GM21390 (cell line): Measurements from ENCODE around the gene CPNE5.

Source experiments
- ATAC-seq: cut with Tn5 transposase; IDR thresholded peaks from one replicate; pipeline ENCODE4 v1.9.1; 2021; ENCODE audit not compliant: unreplicated experiment

CPNE5 gene

GRCh38 chr6:36858407-36858981 lies 19.2 kb upstream of the CPNE5 start:
- ATAC-seq: no peak

DNA sequence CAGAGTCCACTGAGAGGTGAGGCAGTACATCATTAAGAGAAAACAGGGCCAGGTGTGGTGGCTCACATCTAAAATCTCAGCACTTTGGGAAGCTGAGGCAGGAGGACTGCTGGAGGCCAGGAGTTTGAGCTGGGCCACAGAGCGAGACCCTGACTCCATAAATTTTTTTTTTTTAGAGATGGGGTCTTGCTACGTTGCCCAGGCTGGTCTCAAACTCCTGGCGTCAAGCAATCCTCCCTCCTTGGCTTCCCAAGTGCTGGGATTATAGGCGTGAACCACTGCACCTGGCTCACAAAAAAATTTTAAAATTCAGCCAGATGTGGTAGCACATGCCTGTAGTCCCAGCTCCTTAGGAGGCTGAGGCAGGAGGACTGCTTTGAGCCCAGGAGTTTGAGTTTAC lies 18.1 kb upstream of the CPNE5 start:
- ATAC-seq: no peak

DNA sequence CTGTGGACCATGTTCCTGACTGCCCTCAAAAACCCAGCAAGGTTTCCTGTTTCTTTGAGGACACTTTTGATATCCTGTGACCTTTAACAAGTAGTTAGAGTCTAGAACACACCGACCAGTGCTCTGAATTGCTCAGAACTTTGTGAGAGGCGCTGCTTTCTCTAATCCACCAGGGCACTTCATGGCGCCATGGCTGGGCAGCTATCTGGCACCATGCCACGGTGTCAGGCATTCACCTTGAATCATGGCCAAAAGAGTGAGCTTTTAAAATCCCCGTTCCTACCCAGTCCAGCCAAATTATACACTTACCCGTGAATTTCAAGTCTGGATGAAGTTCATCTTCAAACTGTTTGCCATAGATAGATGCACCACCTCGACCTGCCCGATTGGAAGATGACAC lies 17.0 kb upstream of the CPNE5 start:
- no peak for ATAC-seq

GRCh38 chr6:36855750-36856149 lies 16.5 kb upstream of the CPNE5 start:
- no peak for ATAC-seq

DNA sequence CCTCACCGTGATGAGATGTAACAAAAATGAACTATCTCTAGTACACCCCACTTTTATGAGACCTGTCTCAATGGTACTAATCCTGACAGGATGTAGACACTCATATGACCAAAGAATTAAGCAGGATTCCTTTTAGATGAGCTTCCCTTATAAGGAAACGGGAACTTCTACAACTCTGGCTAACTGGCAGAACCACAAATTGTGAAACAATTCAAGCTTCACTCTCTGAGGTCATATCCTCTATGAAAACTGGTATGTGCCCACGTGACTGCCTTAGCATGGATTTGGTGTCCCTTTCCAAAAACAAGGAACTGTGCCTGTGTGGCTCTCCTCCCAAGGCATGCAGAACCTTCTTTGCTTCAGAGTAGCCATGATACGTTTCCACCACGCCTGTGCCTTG lies 14.1 kb upstream of the CPNE5 start:
- no peak for ATAC-seq

DNA sequence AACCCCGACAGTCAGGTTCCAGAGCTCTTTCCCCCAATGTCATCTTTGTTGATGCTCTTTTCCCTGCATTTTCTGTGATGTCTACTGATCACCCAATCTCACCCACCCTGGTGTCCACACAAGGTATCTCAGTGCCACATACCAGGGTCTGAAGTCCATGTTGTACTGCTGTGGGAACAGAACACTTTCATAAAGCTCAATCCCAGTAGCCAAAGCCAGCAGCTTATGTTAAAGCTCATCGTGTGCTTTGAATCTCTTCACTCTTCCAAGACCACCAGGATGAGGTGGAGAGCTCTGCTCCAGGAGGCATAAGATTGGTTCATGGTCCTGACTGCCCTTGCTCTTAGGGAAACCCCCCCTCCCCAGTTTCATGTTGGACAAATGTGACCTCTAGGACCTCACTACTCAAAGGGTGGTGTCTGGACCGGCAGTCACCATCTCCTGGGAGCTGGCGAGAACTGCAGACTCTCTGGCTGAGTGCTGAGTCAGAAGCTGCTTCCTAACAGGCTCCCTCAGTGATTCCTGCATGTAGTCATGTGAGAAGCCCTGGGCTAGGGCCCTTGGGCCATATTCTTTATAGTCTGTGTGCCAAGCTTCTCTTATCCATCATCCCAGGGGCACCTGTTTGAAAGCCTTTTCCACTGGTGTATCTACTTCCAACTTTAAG lies 13.4 kb upstream of the CPNE5 start:
- ATAC-seq: no peak

- no peak for ATAC-seq
Observed at GRCh38 chr6:36851626-36852025, 12.4 kb upstream of the CPNE5 start.

DNA sequence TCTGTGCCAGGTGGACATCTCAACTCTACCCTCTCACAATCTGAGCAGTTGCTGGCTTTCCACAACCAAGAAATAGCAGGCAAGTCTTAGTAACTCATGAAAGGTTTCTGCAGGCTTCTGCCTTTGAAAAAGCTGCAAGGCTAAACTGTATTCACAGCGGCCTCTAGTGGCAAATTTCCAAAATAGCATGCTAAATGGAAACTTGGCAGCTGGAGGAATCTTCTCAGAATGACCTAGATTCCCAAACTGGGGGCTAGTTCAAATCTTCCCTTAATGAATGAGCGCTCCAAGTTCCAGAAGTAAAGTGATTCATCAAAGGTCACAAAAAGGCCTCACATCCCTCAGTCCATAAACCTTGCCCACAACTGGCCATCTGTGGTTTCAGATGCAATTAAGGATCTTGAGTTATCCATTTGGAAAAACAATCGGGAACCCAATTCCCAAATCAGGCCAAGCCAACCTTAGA lies 11.9 kb upstream of the CPNE5 start:
- ATAC-seq: no peak

DNA sequence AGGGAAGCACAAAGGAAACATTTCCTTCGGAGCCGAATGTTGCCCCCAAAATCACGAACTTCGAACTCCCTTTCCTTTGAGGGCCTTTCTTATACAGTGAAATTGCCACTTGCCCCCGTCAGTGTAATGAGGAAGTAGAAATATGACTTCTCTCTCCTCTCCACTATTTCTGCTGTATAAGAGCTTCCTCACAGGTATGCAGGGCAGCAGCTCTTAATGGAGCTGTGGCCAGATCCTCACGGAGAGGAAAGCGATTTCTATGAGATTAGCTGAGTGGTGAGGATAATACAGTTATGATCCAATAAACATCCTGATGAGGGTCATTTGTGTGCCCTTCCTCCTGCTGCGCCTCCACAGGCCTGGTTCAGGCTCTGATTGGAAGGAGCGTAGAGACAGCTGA lies 10.8 kb upstream of the CPNE5 start:
- no peak for ATAC-seq

DNA sequence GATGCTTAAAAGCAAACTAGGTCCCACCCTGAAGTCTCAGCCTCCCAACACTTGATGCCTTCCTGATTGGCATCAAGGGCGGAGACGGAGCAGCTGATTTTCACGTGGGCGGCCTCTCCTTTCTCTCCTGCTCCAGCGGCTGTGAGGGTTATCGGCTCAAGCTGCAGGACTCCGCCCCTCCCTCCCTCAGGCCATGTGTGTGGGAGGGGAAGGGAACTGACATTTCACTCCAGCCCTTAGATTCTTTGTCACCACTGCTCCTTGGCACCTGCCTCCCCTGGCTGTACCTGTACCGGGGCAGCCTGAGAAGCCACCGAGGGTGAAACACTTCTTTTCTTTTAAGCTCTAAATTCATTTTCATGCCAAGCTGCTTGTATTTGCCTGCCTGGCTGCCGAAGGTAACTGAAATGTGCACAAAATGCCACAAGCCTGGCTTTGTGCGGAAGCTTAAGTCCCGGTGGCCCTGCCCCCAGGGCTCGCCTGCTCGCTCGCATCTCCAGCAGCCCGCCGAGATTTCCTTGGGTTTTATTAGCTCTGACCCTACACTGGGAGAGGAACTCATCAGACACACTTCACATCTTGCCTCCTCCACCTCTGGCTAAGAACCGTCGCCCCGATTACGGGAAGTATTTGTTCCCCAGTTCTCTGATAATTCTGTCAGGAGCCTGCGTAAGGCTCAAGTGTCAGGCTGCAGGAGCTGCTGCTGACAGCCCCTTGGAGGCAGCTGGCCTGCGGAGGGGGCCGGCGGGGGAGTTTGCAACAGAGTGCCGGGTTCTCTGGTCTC lies 9.6 kb upstream of the CPNE5 start:
- no peak for ATAC-seq

DNA sequence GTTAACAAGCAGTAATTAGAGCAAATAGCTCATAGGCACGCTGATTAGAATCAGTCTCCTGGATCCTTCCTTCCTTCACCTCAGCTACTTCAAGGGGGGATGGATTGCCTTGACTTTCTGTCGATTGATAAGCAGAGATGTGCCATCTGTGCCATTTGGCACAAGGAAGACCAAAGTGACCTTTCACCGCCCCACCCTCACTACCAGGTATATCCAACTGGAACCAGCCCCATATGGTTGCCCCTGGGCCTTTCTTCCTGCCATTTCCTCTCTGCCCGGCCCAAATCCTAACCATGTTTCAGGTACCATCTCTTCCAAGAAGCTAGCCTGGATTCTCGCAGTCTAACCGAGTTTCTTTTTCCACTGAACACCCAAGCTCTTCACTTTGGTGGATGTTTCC lies 8.7 kb upstream of the CPNE5 start:
- ATAC-seq: no peak

DNA sequence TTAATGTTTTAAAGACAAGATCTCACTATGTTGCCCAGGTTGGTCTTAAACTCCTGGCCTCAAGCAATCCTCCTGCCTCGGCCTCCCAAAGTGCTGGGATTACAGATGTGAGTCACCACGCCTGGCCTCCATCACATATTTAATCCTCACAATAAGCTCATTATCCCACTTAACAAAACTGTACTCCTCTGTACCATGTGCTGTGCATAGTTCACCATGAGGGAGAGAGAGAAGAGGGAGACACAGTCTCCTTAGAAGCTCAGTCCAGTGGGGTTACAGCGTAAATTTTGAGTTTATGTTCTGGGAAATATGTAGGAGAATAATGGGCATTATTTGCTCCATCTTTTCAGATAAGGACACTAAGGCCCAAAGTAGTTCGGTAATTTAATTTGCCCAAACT lies 7.9 kb upstream of the CPNE5 start:
- no peak for ATAC-seq

DNA sequence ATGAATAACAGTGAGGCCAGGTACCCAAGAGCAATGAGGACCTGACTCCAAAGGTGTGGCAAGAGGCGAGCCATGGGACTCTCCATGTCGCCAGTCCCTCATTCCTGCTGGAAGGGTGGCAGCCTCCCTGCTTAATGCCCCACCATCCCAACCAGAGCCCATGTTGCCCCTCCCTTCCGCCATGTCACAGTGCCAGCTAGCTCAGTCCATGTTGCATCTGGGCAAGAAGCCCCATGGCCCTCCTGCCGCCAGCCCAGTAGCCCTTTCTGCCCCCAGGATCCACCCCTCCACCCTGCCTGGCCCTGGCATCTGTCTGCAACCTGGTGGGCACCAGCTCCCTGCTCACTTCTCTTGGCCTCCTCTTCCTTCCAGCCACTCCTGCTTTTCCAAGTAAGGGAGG lies 6.0 kb upstream of the CPNE5 start:
- ATAC-seq: no peak

DNA sequence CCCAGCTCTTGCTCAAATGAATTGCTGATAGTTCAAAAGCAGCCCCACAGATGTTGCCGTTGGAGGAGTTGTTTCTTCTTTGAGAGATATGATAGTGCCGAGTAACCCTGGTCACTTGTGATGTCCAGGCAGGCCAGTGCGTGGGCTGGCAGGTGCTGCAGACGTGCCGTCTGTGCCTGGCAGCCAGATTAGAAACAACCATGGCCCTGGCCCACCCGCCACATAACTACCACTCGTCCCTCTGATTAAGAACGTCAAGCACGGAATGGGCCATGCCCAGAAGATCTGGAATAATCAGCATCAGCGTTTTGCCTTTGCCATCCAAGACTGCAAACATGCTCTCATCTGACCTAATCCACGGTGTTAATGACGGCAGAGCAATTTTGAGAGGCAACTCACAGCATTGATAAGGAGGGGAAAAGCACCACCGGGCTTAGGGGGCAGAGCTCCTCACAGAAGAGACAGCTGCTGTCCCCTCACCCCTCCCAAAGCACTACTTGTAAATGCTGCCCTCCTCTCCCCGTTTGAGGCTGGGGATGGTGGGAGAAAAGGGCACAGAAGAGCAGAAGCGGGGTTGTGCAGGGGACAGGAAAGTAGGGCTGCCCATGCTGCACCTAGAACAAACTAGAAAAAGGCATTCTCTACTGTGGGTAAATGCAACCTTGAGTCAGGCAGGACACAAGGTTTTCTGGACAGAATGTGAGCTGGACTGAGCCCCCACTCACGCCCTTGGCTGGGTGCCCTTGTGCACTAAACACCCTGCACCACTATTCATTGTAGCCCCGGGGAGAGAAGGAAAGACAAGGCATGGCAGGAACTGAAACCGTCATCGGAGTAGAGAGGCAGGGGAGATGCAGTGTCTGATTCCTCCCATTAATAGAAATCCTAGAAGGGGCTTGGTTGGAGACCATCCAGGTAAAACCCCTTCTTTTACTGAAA lies 5.3 kb upstream of the CPNE5 start:
- no peak for ATAC-seq

DNA sequence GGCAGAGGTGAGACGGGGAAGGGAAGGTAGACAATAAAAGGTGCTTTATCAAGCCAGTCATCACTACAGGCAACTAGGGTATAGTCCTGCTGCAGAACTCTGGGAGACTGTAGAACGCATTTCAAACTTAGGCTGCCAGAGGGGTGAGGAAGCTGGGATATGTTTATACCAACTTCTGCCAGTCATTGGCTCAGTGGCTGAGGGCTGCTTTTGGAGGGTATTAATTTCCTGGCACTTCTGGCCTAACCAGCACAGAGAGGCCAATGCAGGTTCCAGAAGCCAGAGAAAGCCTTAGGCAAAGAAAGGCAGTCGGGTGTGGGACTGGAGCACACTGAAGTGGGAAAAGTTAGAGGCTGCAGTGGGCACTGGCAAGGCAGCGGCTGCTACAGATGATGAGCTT lies 3.9 kb upstream of the CPNE5 start:
- no peak for ATAC-seq

DNA sequence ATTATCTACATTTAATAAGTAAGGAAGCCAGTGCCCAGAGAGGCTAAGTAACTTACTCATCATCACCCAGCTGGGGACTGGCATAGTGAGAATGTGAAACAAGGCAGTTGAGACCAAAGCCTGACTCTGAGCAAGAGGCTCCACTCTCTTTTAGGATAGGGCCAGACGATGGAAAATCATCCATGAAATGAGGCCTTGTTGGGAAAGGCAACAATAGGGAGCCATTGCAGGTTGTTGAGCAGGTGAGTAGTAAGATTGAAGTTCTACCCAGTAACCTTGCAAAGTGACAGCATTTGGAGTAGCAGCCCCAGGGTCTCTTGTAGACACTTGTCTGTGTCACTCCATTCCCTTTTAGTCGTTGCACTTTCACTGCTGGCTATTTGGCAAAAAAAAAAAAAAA lies 2.5 kb upstream of the CPNE5 start:
- no peak for ATAC-seq

GRCh38 chr6:36840432-36841403 lies 1.5 kb upstream of the CPNE5 start:
- ATAC-seq: no peak

GRCh38 chr6:36839749-36840431 lies 646 bp upstream of the CPNE5 start:
- no peak for ATAC-seq

DNA sequence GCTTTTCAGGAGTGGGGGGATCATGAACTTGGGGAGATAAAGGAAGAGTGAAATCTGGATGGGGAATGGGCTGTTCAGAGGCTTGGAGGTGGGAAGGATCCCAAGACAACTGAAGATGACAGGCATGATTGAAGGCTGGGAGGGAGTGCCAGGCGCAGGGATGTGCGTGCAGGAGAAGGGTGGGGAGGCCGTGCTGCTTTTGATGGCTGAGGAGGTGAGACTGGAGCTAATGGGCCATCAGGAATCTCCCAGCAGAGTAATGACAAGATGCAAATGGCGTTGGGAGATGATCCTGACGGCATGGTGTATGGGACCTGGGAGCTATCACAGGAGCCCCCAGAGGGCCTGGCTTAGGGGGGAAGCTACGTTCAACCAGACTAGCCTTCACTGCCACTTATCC lies 1.6 kb downstream of the CPNE5 start:
- ATAC-seq: no peak

DNA sequence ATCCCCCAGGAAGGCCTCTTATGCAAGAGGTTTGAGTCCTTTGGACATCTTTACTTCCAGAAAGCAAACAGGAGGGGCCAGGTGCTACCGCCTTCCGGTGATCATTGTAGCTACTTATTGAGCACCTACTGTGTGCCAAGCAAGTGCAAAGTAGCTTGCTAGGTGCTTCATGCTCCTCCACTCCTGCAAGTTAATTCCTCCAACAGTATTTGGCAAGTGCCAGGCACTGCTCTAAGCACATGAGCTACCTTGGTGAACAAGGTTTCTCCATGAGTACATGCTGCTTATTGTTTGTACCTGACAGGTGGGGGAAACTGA lies 2.3 kb downstream of the CPNE5 start:
- ATAC-seq: no peak
